Measurements from ENCODE around the gene ZFYVE1.

GRCh38 chr14:72982146-72982708, 44.7 kb downstream of the ZFYVE1 start:
- TF ChIP-seq CTCF (IDR thresholded peaks at IDR 0.05) (no peak), POLR2AphosphoS5 (IDR thresholded peaks at IDR 0.05) (no peak), POLR2A (IDR thresholded peaks at IDR 0.05) (no peak)
